Measurements from ENCODE around the gene PPP1R14B. TPM values are rescaled to one million over a fixed set of nuclear protein-coding genes. Genes with fewer than 3 reads are reported as not detected.

PPP1R14B gene
- total RNA-seq, 1 experiment from 2014 or later, result 435 TPM

- H3K27ac ChIP-seq, result no peak overlapping the region
- H3K4me1 ChIP-seq (replicated peaks; ENCODE audit: insufficient read depth), result no peaks in the 10 kb centered on the region
- no peak overlapping the region for H3K4me3 ChIP-seq
- peaks cover 14% of the 10 kb centered on the region; the same call in 1 of the 2 replicates for H3K36me3 ChIP-seq (ENCODE audit: low read depth)
- H4K20me1 ChIP-seq (ENCODE audit: insufficient read depth), result peaks cover 4% of the 10 kb centered on the region; the same call in 1 of the 2 replicates
- no peaks in the 10 kb centered on the region for H3K79me2 ChIP-seq (ENCODE audit: low read depth)
- H3K9me2 ChIP-seq (ENCODE audit: insufficient read depth), result no peaks in the 10 kb centered on the region
- no peaks in the 10 kb centered on the region for H3K9me3 ChIP-seq (ENCODE audit: insufficient read depth, low read depth)
- ChIA-PET POLR2A (ENCODE audit: unreplicated experiment) (no interaction called here), CTCF (interaction anchor here (0.6 to 1.1 kb wide), 4 partner anchors 9 to 458 kb away, joined by 5 to 9 read pairs (median 6); no protein-coding TSS in a partner anchor)
- no peaks in the 10 kb centered on the region for H3K27me3 ChIP-seq (ENCODE audit: insufficient read depth, low read depth)
- no peak overlapping the region for H3K4me2 ChIP-seq
- TF ChIP-seq EZH2 (IDR thresholded peaks at IDR 0.05; ENCODE audit: low read depth), result no peak
- TF ChIP-seq, protein P1, sequence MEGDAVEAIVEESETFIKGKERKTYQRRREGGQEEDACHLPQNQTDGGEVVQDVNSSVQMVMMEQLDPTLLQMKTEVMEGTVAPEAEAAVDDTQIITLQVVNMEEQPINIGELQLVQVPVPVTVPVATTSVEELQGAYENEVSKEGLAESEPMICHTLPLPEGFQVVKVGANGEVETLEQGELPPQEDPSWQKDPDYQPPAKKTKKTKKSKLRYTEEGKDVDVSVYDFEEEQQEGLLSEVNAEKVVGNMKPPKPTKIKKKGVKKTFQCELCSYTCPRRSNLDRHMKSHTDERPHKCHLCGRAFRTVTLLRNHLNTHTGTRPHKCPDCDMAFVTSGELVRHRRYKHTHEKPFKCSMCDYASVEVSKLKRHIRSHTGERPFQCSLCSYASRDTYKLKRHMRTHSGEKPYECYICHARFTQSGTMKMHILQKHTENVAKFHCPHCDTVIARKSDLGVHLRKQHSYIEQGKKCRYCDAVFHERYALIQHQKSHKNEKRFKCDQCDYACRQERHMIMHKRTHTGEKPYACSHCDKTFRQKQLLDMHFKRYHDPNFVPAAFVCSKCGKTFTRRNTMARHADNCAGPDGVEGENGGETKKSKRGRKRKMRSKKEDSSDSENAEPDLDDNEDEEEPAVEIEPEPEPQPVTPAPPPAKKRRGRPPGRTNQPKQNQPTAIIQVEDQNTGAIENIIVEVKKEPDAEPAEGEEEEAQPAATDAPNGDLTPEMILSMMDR (conservative IDR thresholded peaks at IDR 0.05), result no peak
- no TSS peak for BruUV-seq (replicated peaks)
- no peak for DNase-seq
- no peak overlapping the region for H2AFZ ChIP-seq
- intact Hi-C loops (cut with micrococcal nuclease; ENCODE audit: unreplicated experiment), result no loop called here
- H3F3A ChIP-seq (ENCODE audit: insufficient read depth, low read depth), result peaks cover 6% of the 10 kb centered on the region; the same call in 1 of the 2 replicates
Observed at GRCh38 chr11:64258356-64258755, 11.6 kb upstream of the PPP1R14B start.

GRCh38 chr11:64256300-64256699 lies 9.6 kb upstream of the PPP1R14B start:
- no peaks in the 10 kb centered on the region for H3K4me1 ChIP-seq (replicated peaks; ENCODE audit: insufficient read depth)
- no peaks in the 10 kb centered on the region for H3K27me3 ChIP-seq (ENCODE audit: insufficient read depth, low read depth)
- peak in 1 of 2 experiments; percentile 27 for DNase-seq
- TF ChIP-seq, protein P1 (conservative IDR thresholded peaks at IDR 0.05), result no peak
- no peak for TF ChIP-seq EZH2 (IDR thresholded peaks at IDR 0.05; ENCODE audit: low read depth)
- BruUV-seq (replicated peaks), result no TSS peak
- intact Hi-C loops (cut with micrococcal nuclease; ENCODE audit: unreplicated experiment), result no loop called here
- ChIA-PET CTCF (interaction anchor here (0.5 kb wide), 1 partner anchor 489 kb away, joined by 4 read pairs; no protein-coding TSS in a partner anchor), POLR2A (ENCODE audit: unreplicated experiment) (no interaction called here)
- H3F3A ChIP-seq (ENCODE audit: insufficient read depth, low read depth), result peaks cover 19% of the 10 kb centered on the region; the same call in 1 of the 2 replicates
- no peaks in the 10 kb centered on the region for H3K9me2 ChIP-seq (ENCODE audit: insufficient read depth)
- no peaks in the 10 kb centered on the region for H3K9me3 ChIP-seq (ENCODE audit: insufficient read depth, low read depth)
- H4K20me1 ChIP-seq (ENCODE audit: insufficient read depth), result peaks cover 9% of the 10 kb centered on the region; the same call in 1 of the 2 replicates
- peaks cover 14% of the 10 kb centered on the region for H3K79me2 ChIP-seq (ENCODE audit: low read depth)
- no peak overlapping the region for H3K4me2 ChIP-seq
- H2AFZ ChIP-seq, result no peak overlapping the region
- no peak overlapping the region for H3K27ac ChIP-seq
- H3K36me3 ChIP-seq (ENCODE audit: low read depth), result 0 out of 2 replicates have a peak, but pooled peaks cover 5% of the 10 kb centered on the region
- no peak overlapping the region for H3K4me3 ChIP-seq

DNA sequence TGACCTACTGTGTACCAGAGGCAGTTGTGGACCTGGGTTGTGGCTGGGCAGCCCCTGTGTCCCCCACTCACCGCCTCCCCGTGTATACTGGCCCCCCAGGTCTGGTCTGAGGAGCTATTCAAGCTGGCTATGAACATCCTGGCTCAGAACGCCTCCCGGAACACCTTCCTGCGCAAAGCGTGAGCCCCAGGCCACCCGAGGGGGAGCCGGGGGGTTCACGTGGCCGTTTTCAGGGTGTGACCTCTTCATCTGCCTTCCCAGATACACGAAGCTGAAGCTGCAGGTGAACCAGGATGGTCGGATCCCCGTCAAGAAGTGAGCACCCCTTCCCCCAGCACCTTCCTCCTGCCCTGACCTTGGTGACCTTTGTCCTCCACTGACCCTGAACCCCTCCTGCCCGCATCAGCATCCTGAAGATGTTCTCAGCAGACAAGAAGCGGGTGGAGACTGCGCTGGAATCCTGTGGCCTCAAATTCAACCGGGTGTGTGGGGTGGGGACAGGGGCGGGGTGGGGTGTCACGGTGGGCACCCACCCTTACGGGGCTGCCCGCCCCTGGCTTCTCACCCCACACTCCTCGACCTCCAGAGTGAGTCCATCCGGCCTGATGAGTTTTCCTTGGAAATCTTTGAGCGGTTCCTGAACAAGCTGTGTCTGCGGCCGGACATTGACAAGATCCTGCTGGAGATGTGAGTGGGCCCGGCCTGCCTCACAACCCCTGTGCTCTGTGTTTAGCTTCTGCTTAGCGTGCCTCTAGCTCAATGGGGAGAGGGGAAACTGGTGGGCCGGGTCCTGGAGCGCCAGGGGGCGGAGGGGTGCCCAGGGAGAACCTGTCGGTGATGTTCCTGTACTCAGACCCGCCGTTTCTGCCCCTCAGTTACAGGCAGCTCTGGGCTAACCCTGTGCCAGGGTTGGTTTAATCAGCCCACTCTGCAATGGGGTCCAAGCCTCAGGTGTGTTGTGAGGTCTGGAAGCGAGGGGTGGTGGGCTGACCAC lies 8.7 kb upstream of the PPP1R14B start:
- POLR2A ChIA-PET (ENCODE audit: unreplicated experiment), result no interaction called here
- Histone ChIP-seq H3K9me2 (ENCODE audit: insufficient read depth) (no peaks in the 10 kb centered on the region), H3K27me3 (ENCODE audit: insufficient read depth, low read depth) (no peaks in the 10 kb centered on the region), H3K36me3 (ENCODE audit: low read depth) (0 out of 2 replicates have a peak, but pooled peaks cover 5% of the 10 kb centered on the region), H3K4me2 (no peak overlapping the region), H3K27ac (no peak overlapping the region), H3K4me3 (no peak overlapping the region), H2AFZ (no peak overlapping the region), H3K9me3 (ENCODE audit: insufficient read depth, low read depth) (no peaks in the 10 kb centered on the region), H4K20me1 (ENCODE audit: insufficient read depth) (peaks cover 9% of the 10 kb centered on the region; the same call in 1 of the 2 replicates), H3K79me2 (ENCODE audit: low read depth) (peaks cover 14% of the 10 kb centered on the region), H3K4me1 (replicated peaks; ENCODE audit: insufficient read depth) (no peaks in the 10 kb centered on the region; the same call in 1 of the 2 replicates), H3F3A (ENCODE audit: insufficient read depth, low read depth) (peaks cover 21% of the 10 kb centered on the region; the same call in 1 of the 2 replicates)
- DNase-seq, result peak in 1 of 2 experiments; percentile 33
- CTCF ChIA-PET, result no interaction called here
- TF ChIP-seq EZH2 (IDR thresholded peaks at IDR 0.05; ENCODE audit: low read depth), result no peak
- TF ChIP-seq, protein P1 (conservative IDR thresholded peaks at IDR 0.05), result no peak
- intact Hi-C loops (cut with micrococcal nuclease; ENCODE audit: unreplicated experiment), result no loop called here
- BruUV-seq (replicated peaks), result no TSS peak
